ENCODE results near the gene USP36.

GRCh38 chr17:78878871-78879527 is 38.4 kb upstream of the USP36 start:
- TF ChIP-seq, protein P1, sequence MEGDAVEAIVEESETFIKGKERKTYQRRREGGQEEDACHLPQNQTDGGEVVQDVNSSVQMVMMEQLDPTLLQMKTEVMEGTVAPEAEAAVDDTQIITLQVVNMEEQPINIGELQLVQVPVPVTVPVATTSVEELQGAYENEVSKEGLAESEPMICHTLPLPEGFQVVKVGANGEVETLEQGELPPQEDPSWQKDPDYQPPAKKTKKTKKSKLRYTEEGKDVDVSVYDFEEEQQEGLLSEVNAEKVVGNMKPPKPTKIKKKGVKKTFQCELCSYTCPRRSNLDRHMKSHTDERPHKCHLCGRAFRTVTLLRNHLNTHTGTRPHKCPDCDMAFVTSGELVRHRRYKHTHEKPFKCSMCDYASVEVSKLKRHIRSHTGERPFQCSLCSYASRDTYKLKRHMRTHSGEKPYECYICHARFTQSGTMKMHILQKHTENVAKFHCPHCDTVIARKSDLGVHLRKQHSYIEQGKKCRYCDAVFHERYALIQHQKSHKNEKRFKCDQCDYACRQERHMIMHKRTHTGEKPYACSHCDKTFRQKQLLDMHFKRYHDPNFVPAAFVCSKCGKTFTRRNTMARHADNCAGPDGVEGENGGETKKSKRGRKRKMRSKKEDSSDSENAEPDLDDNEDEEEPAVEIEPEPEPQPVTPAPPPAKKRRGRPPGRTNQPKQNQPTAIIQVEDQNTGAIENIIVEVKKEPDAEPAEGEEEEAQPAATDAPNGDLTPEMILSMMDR (IDR thresholded peaks at IDR 0.05): no peak
- TF ChIP-seq EP300 (IDR thresholded peaks at IDR 0.05; ENCODE audit: low read depth): no peak
